Natural killer cell (primary cell): ENCODE results near the gene CUEDC1. TPM values are rescaled to one million over a fixed set of nuclear protein-coding genes. Genes with fewer than 3 reads are reported as not detected.

Experiments
- ATAC-seq, 3 donors: fragments of 150-1000 bp in 2 of 3; fragments of 200-7000 bp in 1 of 3; cut with Tn5 transposase; 1 replicate in 1 of 3; 2 replicates in 2 of 3; pipeline ENCODE4 v1.10.0; 2021; ENCODE audit warnings: mild to moderate bottlenecking in 2 of 3, moderate library complexity in 2 of 3
- DNase-seq, 2 donors: peaks; one replicate each; pipeline versions ENCODE4 v3.0.0 to v3.0.0-alpha.2; 2013 to 2021; ENCODE audit warnings: mixed read lengths in 1 of 2
- H3K27ac ChIP-seq: one replicate; pipeline ENCODE4 v1.5.1; 2013; ENCODE audit warnings: mild to moderate bottlenecking, low read length
- H3K27me3 ChIP-seq: one replicate; pipeline ENCODE4 v1.6.1; 2013; ENCODE audit warnings: low read length; ENCODE audit not compliant: control insufficient read depth, insufficient read depth
- H3K36me3 ChIP-seq: one replicate; pipeline ENCODE4 v1.6.1; 2013; ENCODE audit warnings: low read length; ENCODE audit not compliant: control insufficient read depth, insufficient read depth
- H3K4me1 ChIP-seq: one replicate; pipeline ENCODE4 v1.6.1; 2013; ENCODE audit warnings: low read length; ENCODE audit not compliant: control insufficient read depth, insufficient read depth
- H3K4me3 ChIP-seq: one replicate; pipeline ENCODE4 v1.5.1; 2013; ENCODE audit warnings: low read length
- H3K9me3 ChIP-seq: one replicate; pipeline ENCODE4 v1.6.1; 2013; ENCODE audit warnings: low read length; ENCODE audit not compliant: control insufficient read depth, insufficient read depth
- H3K27ac Mint-ChIP-seq, 2 donors: one replicate each; pipeline ENCODE4 v1.8.0; 2022; ENCODE audit warnings: mild to moderate bottlenecking in 2 of 2, mixed read lengths in 2 of 2, moderate library complexity in 1 of 2
- H3K27me3 Mint-ChIP-seq, 2 donors: one replicate each; pipeline ENCODE4 v1.8.0; 2022; ENCODE audit warnings: low read depth in 2 of 2, mixed read lengths in 2 of 2
- H3K36me3 Mint-ChIP-seq: one replicate; pipeline ENCODE4 v1.8.0; 2022; ENCODE audit warnings: mixed read lengths
- H3K4me1 Mint-ChIP-seq, 2 donors: one replicate each; pipeline ENCODE4 v1.8.0; 2022; ENCODE audit warnings: mixed read lengths in 2 of 2
- H3K4me3 Mint-ChIP-seq: one replicate; pipeline ENCODE4 v1.8.0; 2022; ENCODE audit warnings: mild to moderate bottlenecking, moderate library complexity, mixed read lengths
- H3K9me3 Mint-ChIP-seq, 2 donors: one replicate each; pipeline ENCODE4 v1.8.0; 2022; ENCODE audit warnings: mixed read lengths in 2 of 2
- CTCF ChIP-seq: fragments of 200-600 bp; IDR thresholded peaks from one replicate; pipeline ENCODE4 v1.8.0; 2022; ENCODE audit warnings: antibody characterized with exemption
- whole genome bisulfite sequencing: methylation state at CpG from one replicate; pipeline ENCODE4 v1.1.7; 2013; ENCODE audit warnings: missing lambda C conversion rate; ENCODE audit not compliant: insufficient coverage; 5-methylcytosine and 5-hydroxymethylcytosine counted together
- intact Hi-C: fragments of 100-400 bp; cut with micrococcal nuclease; formaldehyde crosslinking; loops from one replicate; pipeline ENCODE4 v1.14.2; 2022
- total RNA-seq, 4 donors: library from RNA; stranded (reverse); fragments of 120-200 nt in 1 of 4; gene quantifications; one replicate each; pipeline versions ENCODE4 v1.2.3 to v1.2.4, GENCODE V29; 2013 to 2022

The CUEDC1 gene
- total RNA-seq, 3 donors from 2014 or later (not counting 1 experiment from before 2014, with no cell fraction given) = 1.5 to 3.7 (median 2.6) TPM

- Histone ChIP-seq H3K36me3 (no peaks in the 10 kb centered on the region), H3K9me3 (no peaks in the 10 kb centered on the region), H3K4me3 (no peak overlapping the region), H3K4me1 (peaks cover 42% of the 10 kb centered on the region), H3K27me3 (peaks cover 17% of the 10 kb centered on the region), H3K27ac (no peak overlapping the region)
- H3K9me3 Mint-ChIP-seq = no peaks in the 10 kb centered on the region
- 75% methylated on average over 16 of the region's 16 CpGs for WGBS
- no peak overlapping the region for H3K27ac Mint-ChIP-seq
- H3K4me3 Mint-ChIP-seq = no peak overlapping the region
- no peaks in the 10 kb centered on the region for H3K36me3 Mint-ChIP-seq
- peaks cover 22 to 36% of the 10 kb centered on the region in 2 donors for H3K27me3 Mint-ChIP-seq
- intact Hi-C loops = no loop called here
- H3K4me1 Mint-ChIP-seq = peaks cover 0 to 5% of the 10 kb centered on the region in 2 donors
- DNase-seq = no peak
- no peak for TF ChIP-seq CTCF
- ATAC-seq = no peak
These were observed 81.8 kb downstream of the CUEDC1 start for GRCh38 chr17:57873261-57874057.

- Histone ChIP-seq H3K27ac (no peak overlapping the region), H3K9me3 (no peaks in the 10 kb centered on the region), H3K4me3 (no peak overlapping the region), H3K27me3 (peaks cover 17% of the 10 kb centered on the region), H3K4me1 (peaks cover 50% of the 10 kb centered on the region), H3K36me3 (no peaks in the 10 kb centered on the region)
- intact Hi-C loops = no loop called here
- TF ChIP-seq CTCF = no peak
- ATAC-seq (no peak), DNase-seq (no peak)
- no peaks in the 10 kb centered on the region for H3K9me3 Mint-ChIP-seq
- peaks cover 0 to 5% of the 10 kb centered on the region in 2 donors for H3K4me1 Mint-ChIP-seq
- H3K27me3 Mint-ChIP-seq = peaks cover 22 to 40% of the 10 kb centered on the region in 2 donors
- H3K36me3 Mint-ChIP-seq = no peaks in the 10 kb centered on the region
- no peak overlapping the region for H3K27ac Mint-ChIP-seq
- WGBS = 31% methylated on average over 14 of the region's 14 CpGs
- H3K4me3 Mint-ChIP-seq = no peak overlapping the region
These were observed 82.7 kb downstream of the CUEDC1 start for GRCh38 chr17:57872536-57872935.

- TF ChIP-seq CTCF = no peak
- DNase-seq = no peak
- 73% methylated on average over 8 of the region's 8 CpGs for WGBS
- ATAC-seq = no peak
- Mint-ChIP-seq H3K4me1 (peaks cover 0 to 5% of the 10 kb centered on the region in 2 donors), H3K27ac (no peak overlapping the region), H3K27me3 (peaks cover 22 to 41% of the 10 kb centered on the region in 2 donors), H3K36me3 (no peaks in the 10 kb centered on the region), H3K9me3 (no peaks in the 10 kb centered on the region), H3K4me3 (no peak overlapping the region)
- Histone ChIP-seq H3K27ac (no peak overlapping the region), H3K4me1 (peaks cover 50% of the 10 kb centered on the region), H3K9me3 (no peaks in the 10 kb centered on the region), H3K4me3 (no peak overlapping the region), H3K27me3 (peaks cover 17% of the 10 kb centered on the region), H3K36me3 (no peaks in the 10 kb centered on the region)
- intact Hi-C loops = no loop called here
These were observed 83.3 kb downstream of the CUEDC1 start for GRCh38 chr17:57871863-57872262.
